Neural cell (in vitro differentiated cells): Measurements from ENCODE around the gene ARHGEF19.

Experiments used
- EP300 ChIP-seq: fragments of 450-650 bp; conservative IDR thresholded peaks from 2 replicates; pipeline ENCODE4 v1.6.1; 2014; ENCODE audit warnings: antibody characterized with exemption, mild to moderate bottlenecking, moderate library complexity; ENCODE audit not compliant: poor library complexity, severe bottlenecking
- EZH2 ChIP-seq: fragments of 200-600, 300-800 bp; shearing (Covaris generic), sonication (generic); IDR thresholded peaks from 2 replicates; pipeline ENCODE4 v1.6.1; 2014; ENCODE audit warnings: antibody characterized with exemption, low read length, borderline replicate concordance, mild to moderate bottlenecking; ENCODE audit not compliant: insufficient read depth, poor library complexity, severe bottlenecking
- POLR2AphosphoS5 ChIP-seq: IDR thresholded peaks from 2 replicates; pipeline ENCODE4 v1.6.1; 2012
- RAD21 ChIP-seq: fragments of 450-650 bp; conservative IDR thresholded peaks from 2 replicates; pipeline ENCODE4 v1.6.1; 2014; ENCODE audit warnings: antibody characterized with exemption, mild to moderate bottlenecking, moderate library complexity
- TAF1 ChIP-seq: IDR thresholded peaks from 2 replicates; pipeline ENCODE4 v1.6.1; 2012; ENCODE audit warnings: low read depth
- TF ChIP-seq, protein P1 (sequence below): fragments of 450-650 bp; IDR thresholded peaks from 2 replicates; pipeline ENCODE4 v1.5.1; 2014; ENCODE audit warnings: antibody characterized with exemption, mild to moderate bottlenecking, moderate library complexity; ENCODE audit not compliant: poor library complexity, severe bottlenecking

DNA sequence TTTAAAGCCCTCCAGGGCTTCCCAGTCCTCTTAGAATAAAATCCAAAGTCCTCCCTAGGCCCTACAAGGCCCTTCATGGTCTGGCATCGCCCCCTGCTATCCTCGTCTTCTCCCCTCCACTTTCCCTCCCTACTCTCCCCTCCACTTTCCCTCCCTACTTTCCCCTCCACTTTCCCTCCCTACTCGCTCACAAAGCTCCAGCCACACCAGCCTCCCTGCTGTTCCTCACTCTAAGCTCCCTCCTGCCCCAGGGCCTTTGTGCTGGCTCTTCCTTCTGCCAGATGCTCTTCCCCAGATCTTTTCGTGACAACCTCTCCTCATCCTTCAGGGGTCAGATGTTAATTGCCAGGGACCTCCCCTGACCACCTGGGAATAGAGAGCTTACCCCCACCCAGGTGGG is 12.8 kb downstream of the ARHGEF19 start:
- TF ChIP-seq, protein P1, sequence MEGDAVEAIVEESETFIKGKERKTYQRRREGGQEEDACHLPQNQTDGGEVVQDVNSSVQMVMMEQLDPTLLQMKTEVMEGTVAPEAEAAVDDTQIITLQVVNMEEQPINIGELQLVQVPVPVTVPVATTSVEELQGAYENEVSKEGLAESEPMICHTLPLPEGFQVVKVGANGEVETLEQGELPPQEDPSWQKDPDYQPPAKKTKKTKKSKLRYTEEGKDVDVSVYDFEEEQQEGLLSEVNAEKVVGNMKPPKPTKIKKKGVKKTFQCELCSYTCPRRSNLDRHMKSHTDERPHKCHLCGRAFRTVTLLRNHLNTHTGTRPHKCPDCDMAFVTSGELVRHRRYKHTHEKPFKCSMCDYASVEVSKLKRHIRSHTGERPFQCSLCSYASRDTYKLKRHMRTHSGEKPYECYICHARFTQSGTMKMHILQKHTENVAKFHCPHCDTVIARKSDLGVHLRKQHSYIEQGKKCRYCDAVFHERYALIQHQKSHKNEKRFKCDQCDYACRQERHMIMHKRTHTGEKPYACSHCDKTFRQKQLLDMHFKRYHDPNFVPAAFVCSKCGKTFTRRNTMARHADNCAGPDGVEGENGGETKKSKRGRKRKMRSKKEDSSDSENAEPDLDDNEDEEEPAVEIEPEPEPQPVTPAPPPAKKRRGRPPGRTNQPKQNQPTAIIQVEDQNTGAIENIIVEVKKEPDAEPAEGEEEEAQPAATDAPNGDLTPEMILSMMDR, result no peak
- TF ChIP-seq EZH2 (no peak), POLR2AphosphoS5 (no peak), RAD21 (no peak), EP300 (no peak), TAF1 (no peak)
